GM21381 (cell line): Measurements from ENCODE around the gene SNRPD2.
A peak's percentile ranks its signal among the peaks of the same experiment; 100 is the strongest.

Source experiments
- ATAC-seq: cut with Tn5 transposase; IDR thresholded peaks from one replicate; pipeline ENCODE4 v1.9.1; 2021; ENCODE audit warnings: mild to moderate bottlenecking, moderate library complexity; ENCODE audit not compliant: unreplicated experiment

Gene SNRPD2

GRCh38 chr19:45659096-45659729 lies 32.5 kb downstream of the SNRPD2 start:
- no peak for ATAC-seq

GRCh38 chr19:45657520-45658167 lies 34.1 kb downstream of the SNRPD2 start:
- no peak for ATAC-seq

GRCh38 chr19:45655073-45655472 lies 36.7 kb downstream of the SNRPD2 start:
- no peak for ATAC-seq

- ATAC-seq: no peak
Measured at GRCh38 chr19:45653634-45654033, 38.1 kb downstream of the SNRPD2 start.

GRCh38 chr19:45650722-45651121 lies 41.0 kb downstream of the SNRPD2 start:
- ATAC-seq: no peak

- ATAC-seq: no peak
Measured at GRCh38 chr19:45646345-45646698, 45.4 kb downstream of the SNRPD2 start.

- no peak for ATAC-seq
Measured at GRCh38 chr19:45645631-45646344, 46.0 kb downstream of the SNRPD2 start.

- no peak for ATAC-seq
Measured at GRCh38 chr19:45645068-45645630, 46.6 kb downstream of the SNRPD2 start.

GRCh38 chr19:45643927-45644771 lies 47.6 kb downstream of the SNRPD2 start:
- ATAC-seq: no peak

- ATAC-seq: no peak
Measured at GRCh38 chr19:45643024-45643926, 48.5 kb downstream of the SNRPD2 start.

- peak; percentile 38 for ATAC-seq
Measured at GRCh38 chr19:45641274-45642105, 50.3 kb downstream of the SNRPD2 start.

GRCh38 chr19:45640849-45641273 lies 50.9 kb downstream of the SNRPD2 start:
- ATAC-seq: no peak

- ATAC-seq: no peak
Measured at GRCh38 chr19:45638930-45639729, 52.6 kb downstream of the SNRPD2 start, which contains the start of gene EML2. EML2 (minus strand) TSS chr19:45639397; CDS start chr19:45639376, 21 bp downstream.

GRCh38 chr19:45637890-45638667 lies 53.7 kb downstream of the SNRPD2 start:
- ATAC-seq: no peak
